ENCODE measurements around the gene ANKRD13A.
"Not testable (repeated sequence)": the region's sequence is repeated elsewhere in the genome, so short reads cannot be mapped to it uniquely, and the experiment has no call there.

Gene ANKRD13A

GRCh38 chr12:109983432-109984142 lies 15.6 kb upstream of the ANKRD13A start:
- no peak for DNase-seq (ENCODE audit: low read depth, low spot score)

- not testable (repeated sequence) for DNase-seq (ENCODE audit: low read depth, low spot score)
Measured at GRCh38 chr12:109986236-109986635, 13.0 kb upstream of the ANKRD13A start.

- DNase-seq (ENCODE audit: low read depth, low spot score) = no peak
Measured at GRCh38 chr12:109987615-109988014, 11.6 kb upstream of the ANKRD13A start.

GRCh38 chr12:109988274-109988673 lies 11.0 kb upstream of the ANKRD13A start:
- no peak for DNase-seq (ENCODE audit: low read depth, low spot score)

- DNase-seq (ENCODE audit: low read depth, low spot score) = no peak
Measured at GRCh38 chr12:109988903-109989302, 10.3 kb upstream of the ANKRD13A start.

- DNase-seq (ENCODE audit: low read depth, low spot score) = no peak
Measured at GRCh38 chr12:109989380-109989779, 9.8 kb upstream of the ANKRD13A start.

- no peak for DNase-seq (ENCODE audit: low read depth, low spot score)
Measured at GRCh38 chr12:109991586-109991985, 7.6 kb upstream of the ANKRD13A start.

GRCh38 chr12:109993091-109993490 lies 6.1 kb upstream of the ANKRD13A start:
- no peak for DNase-seq (ENCODE audit: low read depth, low spot score)

- DNase-seq (ENCODE audit: low read depth, low spot score) = no peak
Measured at GRCh38 chr12:109994401-109995175, 4.6 kb upstream of the ANKRD13A start.

- DNase-seq (ENCODE audit: low read depth, low spot score) = no peak
Measured at GRCh38 chr12:109995361-109995685, 3.9 kb upstream of the ANKRD13A start.

GRCh38 chr12:109995686-109996482 lies 3.3 kb upstream of the ANKRD13A start, which contains the start of gene GIT2:
Gene GIT2, minus strand, starts transcription at chr12:109996368. Its CDS starts 144 bp downstream, at chr12:109996224.
- peak; percentile 94 for DNase-seq (ENCODE audit: low read depth, low spot score)

GRCh38 chr12:109996483-109996853 lies 2.8 kb upstream of the ANKRD13A start:
- no peak for DNase-seq (ENCODE audit: low read depth, low spot score)

- no peak for DNase-seq (ENCODE audit: low read depth, low spot score)
Measured at GRCh38 chr12:109997393-109997792, 1.8 kb upstream of the ANKRD13A start.

- DNase-seq (ENCODE audit: low read depth, low spot score) = no peak
Measured at GRCh38 chr12:109998241-109998903, 858 bp upstream of the ANKRD13A start.

- DNase-seq (ENCODE audit: low read depth, low spot score) = no peak
Measured at GRCh38 chr12:109999649-109999971, 380 bp downstream of the ANKRD13A start.

- no peak for DNase-seq (ENCODE audit: low read depth, low spot score)
Measured at GRCh38 chr12:109999983-110000505, 814 bp downstream of the ANKRD13A start.

- no peak for DNase-seq (ENCODE audit: low read depth, low spot score)
Measured at GRCh38 chr12:110001596-110001995, 2.4 kb downstream of the ANKRD13A start.

- DNase-seq (ENCODE audit: low read depth, low spot score) = no peak
Measured at GRCh38 chr12:110002676-110003515, 3.7 kb downstream of the ANKRD13A start.

GRCh38 chr12:110004598-110004997 lies 5.4 kb downstream of the ANKRD13A start:
- DNase-seq (ENCODE audit: low read depth, low spot score) = no peak

GRCh38 chr12:110005319-110005973 lies 6.2 kb downstream of the ANKRD13A start:
- no peak for DNase-seq (ENCODE audit: low read depth, low spot score)

Data from activated CD4-positive, CD25-positive, alpha-beta regulatory T cell treated with anti-CD3 and anti-CD28 coated beads, Interleukin-2, amount 50 U/mL, for 16 hours (primary cell).